Measurements from ENCODE around the gene PIEZO2.

- TF ChIP-seq CTCF (IDR thresholded peaks at IDR 0.05) (no peak), TCF7L2 (IDR thresholded peaks at IDR 0.05; ENCODE audit: low read depth, low read length) (no peak), SIN3A (IDR thresholded peaks at IDR 0.05; ENCODE audit: borderline replicate concordance, insufficient read depth, low read depth, low read length) (no peak), REST (IDR thresholded peaks at IDR 0.05; ENCODE audit: insufficient read depth in 1 of 2, low read depth in 2 of 2, low read length in 1 of 2) (no peak), POLR2AphosphoS5 (IDR thresholded peaks at IDR 0.05; ENCODE audit: low read depth, low read length) (no peak)
Observed at GRCh38 chr18:11155034-11155759, 5.8 kb upstream of the PIEZO2 start.

Data from Panc1 (cell line).